ENCODE data around the gene CDK4.

CDK4 gene

GRCh38 chr12:57756406-57757341 is 4.6 kb upstream of the CDK4 start:
- no peak for DNase-seq (ENCODE audit: low read depth in 2 of 2)

- no peak for DNase-seq (ENCODE audit: low read depth in 2 of 2)
Measured at GRCh38 chr12:57755454-57756372, 3.6 kb upstream of the CDK4 start.

DNA sequence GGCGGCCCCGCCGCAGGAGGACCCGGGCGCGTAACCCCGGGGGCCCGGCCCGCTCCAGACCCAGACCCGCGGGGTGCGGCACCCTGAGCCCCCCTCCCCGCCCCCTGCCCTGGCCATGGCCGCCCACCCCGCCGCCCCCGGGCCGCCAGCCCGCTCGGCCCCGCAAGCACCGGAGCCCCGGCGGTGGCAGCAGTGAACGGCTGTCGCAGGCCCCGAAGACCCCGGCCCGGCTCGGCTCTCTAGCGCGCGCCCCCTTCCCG is 3.0 kb upstream of the CDK4 start:
- DNase-seq (ENCODE audit: low read depth in 2 of 2) = no peak

GRCh38 chr12:57754411-57755193 is 2.5 kb upstream of the CDK4 start, which contains the start of gene MARCHF9:
Gene MARCHF9 (plus strand): TSS chr12:57755103. CDS start chr12:57755529, 426 bp downstream.
- no peak for DNase-seq (ENCODE audit: low read depth in 2 of 2)

DNA sequence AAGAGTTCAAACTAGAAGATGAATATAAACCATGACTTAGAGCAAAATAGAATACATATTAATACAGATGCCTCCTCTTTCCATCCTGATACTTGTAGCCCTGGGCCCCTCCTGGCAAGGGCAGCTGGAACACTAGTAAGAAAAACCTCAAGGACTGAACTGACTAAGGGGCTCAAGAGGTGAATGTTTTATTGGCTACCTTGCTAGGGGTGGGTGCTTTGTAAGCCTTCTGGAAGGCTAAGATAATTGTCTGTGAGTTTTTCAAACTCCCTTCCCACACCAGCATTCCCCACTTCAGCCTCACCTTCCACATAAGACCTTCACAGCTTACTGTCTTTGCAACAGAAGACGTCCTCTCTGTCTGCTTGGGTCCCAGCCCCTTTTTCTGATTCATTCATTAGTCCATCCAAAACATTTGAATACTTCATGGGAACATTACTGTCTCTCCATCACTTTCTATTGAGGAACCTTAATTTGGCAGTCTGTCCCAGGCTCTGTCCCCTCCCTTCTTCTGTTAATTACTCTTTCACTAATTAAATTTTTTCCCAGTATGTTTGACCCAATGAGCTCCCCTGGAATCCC is 1.7 kb upstream of the CDK4 start:
- no peak for DNase-seq (ENCODE audit: low read depth in 2 of 2)

GRCh38 chr12:57752668-57753000 is 524 bp upstream of the CDK4 start:
- DNase-seq (ENCODE audit: low read depth in 2 of 2) = no peak

DNA sequence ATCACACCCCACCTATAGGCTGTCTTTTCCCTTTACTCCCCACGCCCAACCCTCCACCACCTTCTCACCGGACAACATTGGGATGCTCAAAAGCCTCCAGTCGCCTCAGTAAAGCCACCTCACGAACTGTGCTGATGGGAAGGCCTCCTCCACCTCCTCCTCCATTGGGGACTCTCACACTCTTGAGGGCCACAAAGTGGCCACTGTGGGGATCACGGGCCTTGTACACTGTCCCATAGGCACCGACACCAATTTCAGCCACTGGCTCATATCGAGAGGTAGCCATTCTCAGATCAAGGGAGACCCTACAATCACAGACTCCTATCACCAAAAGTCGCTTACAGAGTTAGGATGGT is 700 bp downstream of the CDK4 start:
- DNase-seq (ENCODE audit: low read depth in 2 of 2) = no peak

- DNase-seq (ENCODE audit: low read depth in 2 of 2) = no peak
Measured at GRCh38 chr12:57750561-57751431, 1.3 kb downstream of the CDK4 start.

GRCh38 chr12:57749061-57749460 is 3.0 kb downstream of the CDK4 start:
- DNase-seq (ENCODE audit: low read depth in 2 of 2) = no peak

DNA sequence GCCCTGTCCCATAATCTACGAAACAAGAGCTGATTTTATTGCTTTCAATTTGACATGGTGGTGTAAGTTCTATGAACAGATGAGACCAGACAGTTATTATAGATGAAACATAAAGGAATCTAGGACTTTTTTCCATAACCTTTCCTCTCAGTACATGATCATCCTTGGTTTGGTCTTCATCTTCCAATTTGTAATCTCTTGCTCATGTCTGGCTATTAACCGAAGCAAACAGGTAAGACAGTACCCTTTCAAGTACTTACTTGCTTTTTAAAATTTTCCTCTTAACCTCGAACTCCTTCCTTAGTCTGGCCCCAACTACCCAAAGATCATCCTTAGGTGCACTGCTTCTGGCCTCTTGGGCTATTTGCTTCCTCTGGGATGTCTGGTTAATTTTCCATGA is 6.1 kb downstream of the CDK4 start:
- no peak for DNase-seq (ENCODE audit: low read depth in 2 of 2)

GRCh38 chr12:57745485-57745881 is 6.6 kb downstream of the CDK4 start:
- DNase-seq (ENCODE audit: low read depth in 2 of 2) = no peak

GRCh38 chr12:57744777-57745484 is 7.2 kb downstream of the CDK4 start, which contains the start of gene TSPAN31:
Gene TSPAN31 (plus strand): TSS chr12:57745039. CDS start chr12:57745155, 116 bp downstream.
- peak; percentile 97 for DNase-seq (ENCODE audit: low read depth in 2 of 2)

GRCh38 chr12:57744194-57744776 is 7.8 kb downstream of the CDK4 start:
- no peak for DNase-seq (ENCODE audit: low read depth in 2 of 2)

DNA sequence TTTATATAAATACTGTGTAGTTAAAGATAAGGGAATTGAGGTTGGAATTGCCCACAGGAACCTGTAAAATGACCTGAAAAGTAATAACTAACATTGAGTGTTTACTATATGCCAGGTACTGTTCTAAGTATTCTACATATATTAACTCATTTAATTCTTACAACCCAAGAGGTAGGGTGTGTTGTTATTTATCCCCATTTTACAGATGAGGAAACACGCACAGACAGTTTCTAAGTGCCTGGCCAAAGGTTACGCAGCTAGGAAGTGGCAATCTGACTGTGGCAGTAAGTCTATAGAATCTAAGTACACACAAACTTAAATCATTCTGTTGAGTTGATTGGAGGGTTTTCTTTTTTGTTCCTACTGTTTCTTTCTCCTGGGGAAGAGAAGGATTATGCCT is 8.3 kb downstream of the CDK4 start:
- DNase-seq (ENCODE audit: low read depth in 2 of 2) = no peak

DNA sequence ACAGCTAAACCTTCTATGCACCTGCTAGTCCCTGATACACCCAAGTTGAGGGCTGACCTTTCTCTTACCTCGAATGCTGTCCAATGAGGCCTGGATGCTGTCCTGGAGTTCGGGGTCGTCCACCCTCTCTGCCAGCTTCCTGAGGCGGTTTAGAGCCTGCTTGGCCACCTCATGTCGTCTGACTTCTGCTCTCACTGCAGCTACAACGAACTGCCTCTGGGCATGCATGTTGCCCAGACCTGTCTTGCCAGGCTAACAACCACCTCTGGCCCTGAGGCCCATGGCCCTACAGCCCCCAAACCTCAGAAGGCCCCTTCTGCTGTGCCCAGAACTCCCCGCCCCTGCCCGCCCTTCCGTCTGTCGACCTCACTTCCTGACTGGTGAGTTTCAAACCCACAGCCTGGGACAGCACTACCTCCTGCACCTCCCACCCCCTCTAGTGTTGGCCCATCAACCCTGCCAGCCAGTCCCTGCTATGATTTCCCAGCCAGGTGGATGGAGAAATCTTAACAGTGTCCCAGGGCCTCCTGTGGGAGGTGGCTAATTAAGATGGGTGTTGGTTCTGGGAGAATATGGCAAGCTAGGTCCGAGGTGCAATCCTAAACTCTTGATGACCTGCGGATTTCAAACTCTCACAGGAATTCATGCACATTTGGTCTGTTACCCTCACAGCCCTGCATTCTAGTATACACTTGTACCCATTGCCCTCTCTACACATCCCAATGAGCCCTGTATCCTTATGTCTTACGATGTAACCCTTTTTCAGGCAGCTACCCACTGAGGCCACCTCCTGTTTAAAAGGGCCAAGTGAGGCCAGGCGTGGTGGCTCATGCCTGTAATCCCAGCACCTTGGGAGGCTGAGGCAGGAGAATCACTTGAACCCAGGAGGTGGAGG is 10.0 kb downstream of the CDK4 start:
- no peak for DNase-seq (ENCODE audit: low read depth in 2 of 2)

GRCh38 chr12:57741413-57741789 is 10.7 kb downstream of the CDK4 start:
- DNase-seq (ENCODE audit: low read depth in 2 of 2) = no peak

- no peak for DNase-seq (ENCODE audit: low read depth in 2 of 2)
Measured at GRCh38 chr12:57740656-57741412, 11.3 kb downstream of the CDK4 start.
